ENCODE data around the gene RANBP6.
A peak's percentile ranks its signal among the peaks of the same experiment; 100 is the strongest.

DNA sequence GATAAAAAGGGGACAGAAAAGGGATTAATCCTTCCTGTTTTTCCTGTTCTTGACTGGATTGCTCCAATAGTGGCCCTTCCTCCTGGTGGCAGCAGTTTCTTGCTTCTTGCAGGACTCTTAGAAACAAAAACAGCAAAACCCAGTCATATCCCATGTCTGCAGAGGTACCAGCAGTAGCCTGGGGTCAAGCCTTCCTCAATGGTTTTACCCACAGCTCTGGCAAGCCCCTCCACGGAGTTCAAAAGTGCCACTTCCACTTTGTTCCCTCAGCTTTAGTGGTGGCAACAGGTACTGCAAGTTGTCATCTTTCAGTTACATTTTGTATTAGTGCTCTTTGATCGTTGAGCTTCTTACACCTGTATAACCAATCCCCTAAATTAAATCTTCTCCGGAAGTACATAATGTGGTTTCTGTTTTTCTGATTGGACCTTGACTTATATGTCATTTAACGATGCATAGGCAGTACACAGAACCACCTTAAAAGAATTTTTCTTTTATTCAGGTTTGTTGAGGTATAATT lies 8.7 kb upstream of the RANBP6 start:
- TF ChIP-seq CTCF (IDR thresholded peaks at IDR 0.05), result peak; percentile 70
- TF ChIP-seq ZFX (IDR thresholded peaks at IDR 0.05; ENCODE audit: borderline replicate concordance), result no peak
